Osteoblast (primary cell): ENCODE data around the gene DCST2. TPM values are rescaled to one million over a fixed set of nuclear protein-coding genes. Genes with fewer than 3 reads are reported as not detected.
A peak's percentile ranks its signal among the peaks of the same experiment; 100 is the strongest.

Experiments used
- DNase-seq: peaks from one replicate; pipeline ENCODE4 v3.0.0; 2011; ENCODE audit warnings: low spot score, mixed read lengths; ENCODE audit not compliant: insufficient read length; ENCODE audit errors: missing footprints
- H2AFZ ChIP-seq: 2 replicates; pipeline ENCODE4 v1.6.0; 2011; ENCODE audit warnings: mild to moderate bottlenecking, low read length
- H3K27ac ChIP-seq: 2 replicates; pipeline ENCODE4 v1.5.1; 2011; ENCODE audit warnings: mild to moderate bottlenecking, low read depth, low read length, moderate library complexity
- H3K27me3 ChIP-seq: 2 replicates; pipeline ENCODE4 v1.6.0; 2012; ENCODE audit warnings: mild to moderate bottlenecking, control low read depth, inconsistent platforms, low read length, moderate library complexity; ENCODE audit not compliant: insufficient read depth
- H3K36me3 ChIP-seq: 2 replicates; pipeline ENCODE4 v1.5.1; 2011; ENCODE audit warnings: mild to moderate bottlenecking, low read length, control low read depth, moderate library complexity; ENCODE audit not compliant: insufficient read depth
- H3K4me1 ChIP-seq: 2 replicates; pipeline ENCODE4 v1.5.1; 2011; ENCODE audit warnings: mild to moderate bottlenecking, low read length, control low read depth, moderate library complexity; ENCODE audit not compliant: insufficient read depth
- H3K4me2 ChIP-seq: 2 replicates; pipeline ENCODE4 v1.6.0; 2011; ENCODE audit warnings: mild to moderate bottlenecking, low read length; ENCODE audit not compliant: insufficient read depth
- H3K4me3 ChIP-seq: fragments of 200-600 bp; sonication (generic); 3 replicates; pipeline ENCODE4 v1.5.1; 2012; ENCODE audit warnings: mild to moderate bottlenecking, low read length, inconsistent platforms; ENCODE audit not compliant: insufficient read depth
- H3K79me2 ChIP-seq: 2 replicates; pipeline ENCODE4 v1.6.0; 2012; ENCODE audit warnings: mild to moderate bottlenecking, low read length, control low read depth, inconsistent platforms; ENCODE audit not compliant: insufficient read depth
- H3K9me3 ChIP-seq: 2 replicates; pipeline ENCODE4 v1.5.1; 2011; ENCODE audit warnings: low read depth, low read length, control low read depth
- H4K20me1 ChIP-seq: 2 replicates; pipeline ENCODE4 v1.6.0; 2012; ENCODE audit warnings: mild to moderate bottlenecking, low read length, control low read depth; ENCODE audit not compliant: insufficient read depth
- CTCF ChIP-seq: IDR thresholded peaks from 2 replicates; pipeline ENCODE4 v1.5.1; 2011; ENCODE audit warnings: mild to moderate bottlenecking, low read depth, low read length, moderate library complexity; ENCODE audit errors: extremely low read depth
- total RNA-seq: library from RNA; depleted of rRNA; stranded (reverse); fragments of >200 nt; gene quantifications from 2 replicates; pipeline ENCODE4 v1.2.3, GENCODE V29; 2012

DCST2 gene
- total RNA-seq, 1 donor: not detected

- peak overlapping the region; percentile 10 for H3K4me2 ChIP-seq
- DNase-seq: peak; percentile 96
These were observed 28.2 kb downstream of the DCST2 start for GRCh38 chr1:155005076-155006011.

GRCh38 chr1:155004352-155005075 is 29.1 kb downstream of the DCST2 start:
- Histone ChIP-seq H2AFZ (no peak overlapping the region), H3K4me3 (peak overlapping the region; percentile 89)

More at GRCh38 chr1:155005076-155006011, 28.2 kb downstream of the DCST2 start:
- Histone ChIP-seq H4K20me1 (peaks cover 28% of the 10 kb centered on the region), H3K9me3 (no peaks in the 10 kb centered on the region), H3K36me3 (no peaks in the 10 kb centered on the region), H3K79me2 (peaks cover 77% of the 10 kb centered on the region), H3K27ac (peak overlapping the region; percentile 53), H3K27me3 (no peaks in the 10 kb centered on the region), H3K4me1 (peaks cover 25% of the 10 kb centered on the region), H2AFZ (no peak overlapping the region), H3K4me3 (peak overlapping the region; percentile 89)
- TF ChIP-seq CTCF: no peak

GRCh38 chr1:155003766-155004351 is 29.7 kb downstream of the DCST2 start:
- H3K4me3 ChIP-seq: peak overlapping the region; percentile 89
- peaks cover 38% of the 10 kb centered on the region for H3K4me1 ChIP-seq
- H3K36me3 ChIP-seq: no peaks in the 10 kb centered on the region
- no peaks in the 10 kb centered on the region for H3K27me3 ChIP-seq
- peak overlapping the region; percentile 72 for H3K27ac ChIP-seq
- H2AFZ ChIP-seq: peak overlapping the region; percentile 62
- no peaks in the 10 kb centered on the region for H3K9me3 ChIP-seq
- peaks cover 28% of the 10 kb centered on the region for H4K20me1 ChIP-seq
- H3K4me2 ChIP-seq: peak overlapping the region; percentile 76
- peak; percentile 90 for DNase-seq
- peaks cover 62% of the 10 kb centered on the region for H3K79me2 ChIP-seq
- TF ChIP-seq CTCF: no peak

More at GRCh38 chr1:155004352-155005075, 29.1 kb downstream of the DCST2 start:
- DNase-seq: peak; percentile 59
- Histone ChIP-seq H3K27me3 (no peaks in the 10 kb centered on the region), H3K79me2 (peaks cover 69% of the 10 kb centered on the region), H3K36me3 (no peaks in the 10 kb centered on the region), H3K27ac (peak overlapping the region; percentile 58), H4K20me1 (peaks cover 28% of the 10 kb centered on the region), H3K4me2 (peak overlapping the region; percentile 76), H3K9me3 (no peaks in the 10 kb centered on the region), H3K4me1 (peaks cover 34% of the 10 kb centered on the region)
- no peak for TF ChIP-seq CTCF
